Activated CD8-positive, alpha-beta memory T cell treated with anti-CD3 and anti-CD28 coated beads, Interleukin-2, amount 50 U/mL, for 24 hours (primary cell): ENCODE data around the gene INPP4A.

Source experiments
- DNase-seq: peaks from one replicate; pipeline ENCODE4 v3.0.0-alpha.2; 2020; ENCODE audit errors: extremely low read depth

The INPP4A gene

DNA sequence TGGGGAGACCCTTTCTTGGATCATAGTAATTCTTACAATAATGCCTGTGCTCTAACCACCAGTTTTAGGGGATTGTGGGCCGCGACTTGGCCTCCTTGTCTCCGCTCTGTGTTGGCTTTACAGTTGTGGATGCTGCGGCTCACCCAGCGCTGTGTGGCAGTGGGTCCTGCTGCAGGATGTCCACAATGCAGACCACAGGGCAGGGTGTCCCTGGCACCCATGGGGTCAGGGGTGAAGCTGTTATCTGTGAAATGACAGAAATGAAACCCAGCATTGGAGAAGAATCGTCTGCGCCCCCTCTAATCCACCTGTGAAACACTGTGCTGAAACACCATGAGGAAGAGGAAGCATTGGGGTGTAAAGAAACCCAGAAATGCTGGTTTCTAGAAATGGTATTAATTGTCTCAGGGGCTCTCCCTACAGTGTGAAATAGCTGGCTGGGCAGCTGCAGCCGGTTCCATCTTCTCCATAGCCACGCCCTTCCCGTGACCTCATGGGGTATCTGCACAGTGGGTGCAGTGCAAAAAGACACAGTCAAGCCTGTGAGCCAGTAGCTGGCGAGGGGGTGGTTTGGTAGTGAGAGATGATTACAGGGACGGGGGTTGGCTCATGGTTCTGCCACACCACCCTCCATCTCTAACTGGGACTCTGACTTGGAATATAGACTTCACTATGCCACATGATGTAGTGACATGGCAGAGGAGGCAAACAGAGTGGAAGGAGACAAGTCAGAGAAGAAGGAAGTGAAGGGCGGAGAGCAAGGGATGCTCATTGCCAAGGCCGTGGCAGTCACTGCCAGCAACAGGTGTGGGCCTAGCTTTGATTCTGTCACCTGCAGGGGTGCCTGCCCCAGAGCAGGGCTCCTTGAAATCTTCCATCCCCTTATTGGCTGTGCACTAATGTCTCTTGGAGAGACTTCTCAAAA, 16.2 kb downstream of the INPP4A start:
- peak; percentile 63 for DNase-seq

DNA sequence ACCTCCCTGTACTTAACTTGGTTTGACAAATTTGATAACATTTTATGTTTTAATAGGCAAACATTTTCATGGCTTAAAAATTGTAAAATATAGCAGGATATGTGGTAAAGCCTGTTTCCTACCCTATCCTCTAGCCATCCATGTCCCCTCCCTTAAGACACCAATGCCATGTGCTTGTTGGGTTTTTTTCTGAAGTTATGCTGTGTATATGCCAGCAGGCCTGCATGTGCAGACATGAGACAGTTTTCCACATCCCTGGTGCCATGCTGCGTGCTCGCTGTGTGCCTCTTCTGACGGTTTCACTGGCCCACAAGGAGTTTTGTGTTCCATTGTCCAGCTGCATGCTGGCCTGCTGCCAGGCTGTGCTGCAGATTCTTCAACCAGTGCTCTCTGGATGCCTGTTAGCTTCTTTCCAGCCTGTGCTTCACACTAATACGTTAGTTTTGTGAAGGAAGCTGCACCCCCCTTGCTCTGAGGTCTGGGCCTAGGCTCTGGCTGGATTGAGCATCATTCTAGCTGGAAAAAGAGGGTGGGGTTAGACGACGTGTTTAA, 16.9 kb downstream of the INPP4A start:
- DNase-seq = no peak

DNA sequence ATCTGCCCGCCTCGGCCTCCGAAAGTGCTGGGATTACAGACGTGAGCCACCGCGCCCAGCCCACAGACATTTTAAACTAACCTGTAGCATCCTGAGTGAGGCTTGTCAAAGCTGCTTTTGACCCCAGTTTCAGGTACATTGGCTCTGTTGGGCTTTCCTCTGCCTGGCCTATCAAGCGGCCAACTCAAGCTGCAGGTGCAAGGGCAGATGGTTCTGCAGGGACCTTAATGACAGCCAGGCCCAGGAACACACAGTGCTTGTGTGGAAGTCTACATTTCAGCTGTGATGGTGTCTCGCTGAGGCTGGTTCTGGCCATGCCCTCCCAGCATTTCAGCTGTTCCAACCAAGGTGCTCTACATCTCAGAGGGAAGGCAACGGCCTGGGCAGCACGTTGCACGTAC, 18.4 kb downstream of the INPP4A start:
- DNase-seq = no peak

DNA sequence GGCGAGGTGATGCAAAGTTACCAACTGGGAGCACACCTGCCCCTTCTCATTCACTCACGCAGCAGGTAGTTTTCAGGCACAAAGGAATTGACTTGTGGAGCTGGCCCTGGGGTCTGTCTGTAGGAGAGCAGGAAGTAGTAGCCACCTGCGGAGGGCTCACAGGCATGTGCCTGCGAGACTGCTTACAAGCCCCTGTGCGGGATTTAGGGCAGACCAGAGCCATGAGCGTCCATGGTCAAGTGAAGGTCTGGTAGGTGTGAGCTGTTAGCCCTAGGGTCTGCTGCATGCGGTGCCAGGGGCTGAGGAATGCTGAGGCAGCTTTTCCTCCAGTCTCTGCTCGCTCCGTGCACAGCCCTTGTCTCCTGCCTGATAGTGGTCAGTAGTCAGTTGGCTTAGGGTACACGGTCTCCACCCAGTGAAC, 18.9 kb downstream of the INPP4A start:
- DNase-seq = no peak

DNA sequence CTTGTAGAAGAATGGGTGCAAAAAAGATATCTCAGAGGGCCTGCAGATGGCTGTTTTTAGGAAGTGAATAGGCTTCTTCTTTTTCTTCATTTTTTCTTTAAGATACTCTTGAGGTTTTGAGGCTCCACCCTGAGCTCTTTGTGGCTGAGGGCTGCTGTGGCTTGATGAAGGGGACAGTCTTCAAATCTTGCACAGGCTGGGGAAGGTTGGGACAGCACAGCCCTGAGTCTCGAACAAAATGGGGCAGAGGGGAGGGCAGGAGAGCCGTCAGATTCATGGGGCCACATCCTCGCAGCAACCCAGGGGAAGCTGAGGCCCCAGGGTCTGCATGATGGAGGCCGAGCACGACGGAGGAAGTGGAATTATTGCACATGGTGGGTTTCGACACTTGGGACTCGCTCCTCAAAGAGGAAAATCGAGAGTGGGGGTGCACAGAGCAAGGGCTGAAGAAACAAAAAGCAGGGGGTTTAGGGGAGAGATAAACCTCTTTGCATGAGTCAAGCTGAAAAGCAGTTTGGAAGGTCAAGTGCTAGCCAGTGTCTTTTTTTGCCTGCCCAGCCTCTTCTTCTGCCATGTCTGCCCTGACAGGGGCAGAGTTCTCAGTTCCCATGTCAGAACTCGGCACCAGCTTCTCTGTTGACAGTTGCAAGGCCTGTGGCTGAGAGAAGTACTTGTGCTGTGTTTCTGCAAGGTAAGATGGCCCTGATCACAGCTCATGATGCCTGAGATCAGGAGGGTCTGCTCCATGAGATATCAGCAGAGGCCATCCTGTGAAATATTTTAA, 19.5 kb downstream of the INPP4A start:
- no peak for DNase-seq

DNA sequence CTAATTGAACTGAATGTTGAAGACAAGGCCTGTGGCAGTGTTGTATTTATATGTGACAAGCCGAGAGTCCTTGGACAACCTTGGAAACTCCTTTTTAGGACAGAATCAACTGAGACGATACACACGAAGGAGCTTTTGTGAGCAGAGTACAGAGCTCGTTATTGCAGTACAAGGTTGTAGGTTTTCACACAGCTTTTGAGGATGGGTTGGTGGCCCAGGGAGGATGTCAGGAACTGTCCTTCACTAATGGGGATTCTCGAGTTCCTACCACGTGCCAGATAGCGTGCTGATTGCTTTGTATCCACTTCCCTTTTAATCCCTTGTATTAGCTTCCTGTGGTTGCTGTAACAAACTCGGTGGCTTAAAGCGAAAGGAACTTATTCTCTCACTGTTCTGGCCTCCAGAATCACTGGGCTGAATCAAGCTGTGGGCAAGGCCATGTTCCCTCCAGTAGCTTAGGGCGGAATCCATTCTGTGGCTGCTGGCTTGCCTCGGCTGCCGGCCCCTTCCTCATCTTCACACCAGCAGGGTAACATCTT, 20.2 kb downstream of the INPP4A start:
- no peak for DNase-seq

DNA sequence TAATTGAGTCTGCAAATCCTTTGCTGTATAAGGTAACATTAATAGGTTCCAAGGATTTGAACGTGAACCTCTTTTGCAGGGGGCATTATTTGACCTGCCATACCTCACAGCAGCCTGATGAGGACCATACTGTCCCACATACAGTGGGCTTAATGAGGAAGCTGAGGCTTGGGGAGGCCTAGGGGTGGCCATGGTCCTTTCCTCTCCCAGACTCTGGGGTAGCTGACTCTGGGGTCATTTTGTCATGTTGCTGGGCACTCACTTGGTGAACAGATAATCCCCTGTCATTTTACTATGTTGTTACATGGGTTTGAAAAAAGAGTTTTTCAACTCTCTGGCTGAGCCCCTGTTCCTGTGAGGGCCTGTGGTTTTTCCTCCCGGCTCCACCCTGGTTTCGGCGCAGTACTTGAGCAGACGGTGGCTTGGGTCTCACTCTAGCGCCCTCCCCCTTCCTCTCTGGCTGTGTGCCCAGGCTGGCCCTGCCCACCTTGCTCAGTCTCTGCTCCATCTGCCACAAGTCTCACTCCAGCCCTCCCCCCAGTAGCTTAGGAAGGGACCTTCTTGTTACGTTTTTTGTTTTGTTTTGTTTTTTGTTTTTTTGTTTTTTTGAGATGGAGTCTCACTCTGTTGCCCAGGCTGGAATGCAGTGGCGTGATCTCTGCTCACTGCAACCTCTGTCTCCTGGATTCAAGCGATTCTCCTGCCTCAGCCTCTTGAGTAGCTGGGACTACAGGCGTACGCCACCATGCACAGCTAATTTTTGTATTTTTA, 21.0 kb downstream of the INPP4A start:
- DNase-seq = no peak

DNA sequence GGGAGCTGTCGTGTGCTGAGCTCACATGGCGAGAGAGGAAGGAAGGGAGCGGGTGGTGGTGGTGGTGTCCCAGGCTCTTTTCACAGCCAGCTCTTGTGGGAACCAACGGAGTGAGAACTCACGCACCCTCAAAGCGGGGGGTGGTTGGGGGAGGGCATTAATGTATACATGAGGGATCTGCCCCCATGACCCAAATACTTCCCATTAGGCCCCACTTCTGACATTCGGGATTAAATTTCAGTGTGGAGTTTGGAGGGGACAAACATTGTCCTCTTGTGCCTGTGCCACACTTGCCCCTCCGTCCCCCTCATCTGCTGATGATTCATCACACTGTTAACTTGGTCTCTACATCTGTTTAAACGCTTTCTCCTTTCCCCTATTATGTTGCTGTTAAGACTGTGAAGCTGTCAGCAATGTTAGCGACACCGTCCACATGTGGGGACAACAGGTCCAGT, 22.5 kb downstream of the INPP4A start:
- DNase-seq = no peak

DNA sequence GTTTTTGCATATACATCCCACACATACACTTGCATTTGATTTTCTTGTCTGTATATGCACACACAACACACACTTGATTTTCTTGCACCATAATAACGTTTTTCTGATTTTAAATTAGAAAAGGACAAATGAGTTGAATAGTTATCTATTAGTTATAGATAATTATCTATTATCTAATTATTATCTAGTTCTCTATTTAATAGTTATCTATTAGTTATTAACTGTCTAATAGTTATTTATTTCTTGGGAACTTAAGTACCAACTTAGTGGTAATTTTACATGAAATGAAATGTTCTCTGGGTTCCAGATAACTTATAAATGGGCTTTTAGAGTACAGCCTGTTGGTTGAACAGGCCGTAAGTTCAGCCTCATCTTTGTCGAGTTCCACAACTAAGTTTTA, 23.0 kb downstream of the INPP4A start:
- no peak for DNase-seq

DNA sequence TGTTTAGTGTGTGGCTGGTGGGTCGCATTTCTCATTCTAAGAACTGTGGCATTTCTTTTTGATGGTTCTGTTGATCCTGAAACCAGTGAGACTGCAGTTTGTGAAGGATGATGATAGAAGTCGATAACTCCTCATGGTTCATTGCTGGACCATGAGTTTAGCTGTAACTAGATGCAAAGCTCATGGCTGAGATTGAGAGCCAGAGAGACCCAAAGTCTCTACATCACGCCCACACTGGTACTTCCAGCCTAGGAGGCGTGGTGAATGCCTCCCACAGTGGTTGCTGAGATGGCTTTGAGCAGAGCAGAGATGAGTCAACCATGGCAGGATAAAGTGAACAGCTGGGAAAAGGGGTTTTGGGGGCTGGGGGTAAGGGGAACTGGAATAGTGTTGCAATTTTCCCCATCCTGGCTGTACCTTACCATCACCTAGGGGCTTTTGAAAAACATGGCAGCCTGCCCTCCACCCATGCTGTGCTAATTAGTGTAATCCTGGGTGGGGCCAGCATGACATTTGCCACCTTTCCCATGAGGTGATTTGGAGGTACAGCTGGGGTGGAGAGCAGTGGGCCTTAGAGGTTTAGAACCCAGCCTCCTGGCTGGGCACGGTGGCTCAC, 24.1 kb downstream of the INPP4A start:
- DNase-seq = no peak

DNA sequence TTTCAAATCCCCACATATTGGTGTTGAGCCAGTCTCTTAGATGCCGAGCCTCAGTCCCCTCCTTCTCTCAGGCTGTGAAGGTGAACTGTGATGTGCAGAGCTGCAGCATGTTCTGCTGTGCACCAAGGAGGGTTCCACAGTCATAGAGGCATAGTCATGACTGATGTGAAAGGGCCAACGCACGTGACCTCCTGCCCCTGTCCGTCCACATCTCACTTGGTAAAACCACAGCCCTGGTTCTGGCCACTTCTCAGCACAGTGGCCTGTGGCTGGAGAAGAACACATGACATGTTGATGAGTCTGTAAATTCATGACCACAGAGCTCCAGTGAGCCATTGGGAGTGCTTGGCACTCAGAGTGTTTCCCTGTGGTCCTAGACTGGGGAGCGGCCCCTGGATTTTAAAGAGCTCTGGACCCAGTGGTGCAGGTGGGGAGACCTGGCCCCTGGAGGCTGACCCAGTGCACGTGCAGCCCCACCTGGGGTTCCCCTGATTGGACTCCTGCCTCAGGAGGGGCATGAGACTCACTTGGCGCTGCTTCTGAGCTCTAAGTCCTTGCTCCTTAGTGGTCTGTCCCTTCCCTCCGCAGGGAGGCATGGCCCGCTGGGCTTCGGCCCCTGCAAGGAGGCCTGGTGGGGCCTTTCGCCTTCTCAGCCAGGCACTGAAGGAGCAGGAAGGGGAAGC, 25.3 kb downstream of the INPP4A start:
- no peak for DNase-seq

DNA sequence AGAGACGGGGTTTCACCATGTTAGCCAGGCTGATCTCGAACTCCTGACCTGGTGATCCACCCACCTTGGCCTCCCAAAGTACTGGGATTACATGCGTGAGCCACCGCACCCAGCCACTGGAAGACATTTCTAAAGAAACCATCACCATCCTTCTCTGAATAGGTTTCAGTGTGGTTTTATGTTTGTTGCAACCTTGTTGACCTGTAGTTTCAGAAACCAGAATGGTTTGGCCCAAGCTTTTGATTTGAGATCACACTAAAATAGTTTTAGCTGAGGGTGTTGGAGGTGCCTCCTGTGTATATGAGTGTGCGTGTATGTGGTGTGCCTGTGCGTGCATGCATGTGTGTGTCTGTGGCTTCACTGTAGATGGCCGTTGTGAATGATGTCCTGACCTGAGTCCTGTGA, 26.2 kb downstream of the INPP4A start:
- no peak for DNase-seq

DNA sequence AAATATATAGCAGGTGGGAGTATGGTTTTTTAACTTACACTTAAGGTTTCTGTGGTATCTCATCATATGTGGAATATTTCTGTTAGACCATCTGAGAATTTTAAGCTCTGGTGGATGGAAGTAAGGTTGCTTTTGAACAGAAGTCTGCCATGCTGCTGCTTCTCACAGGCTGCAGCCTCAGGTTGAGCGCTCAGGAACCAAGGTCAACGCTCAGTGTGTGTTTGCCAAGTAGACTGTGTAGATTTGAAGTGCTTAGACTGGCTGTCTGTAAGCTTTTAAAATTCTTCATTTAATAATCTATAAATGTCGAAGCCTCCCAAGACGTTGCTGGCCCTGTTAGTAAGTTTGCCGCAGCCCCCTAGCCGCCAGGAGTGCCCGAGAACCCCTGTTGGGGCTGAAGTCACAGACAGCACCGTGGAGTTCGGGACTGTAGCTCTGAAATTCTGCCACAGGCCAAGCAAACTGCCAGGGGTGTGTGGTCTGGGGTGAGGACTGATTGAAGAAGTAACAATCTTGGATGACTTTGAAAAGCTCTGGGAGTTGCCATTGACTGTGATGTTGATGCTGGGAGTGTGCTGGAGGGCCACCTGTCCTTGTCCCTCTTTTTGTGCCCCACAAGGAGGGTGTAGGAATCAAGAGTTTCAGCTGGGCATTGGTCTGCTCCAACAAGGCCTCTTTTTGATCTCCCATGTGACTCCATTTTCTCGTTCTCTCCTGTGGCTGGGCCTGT, 26.9 kb downstream of the INPP4A start:
- no peak for DNase-seq

DNA sequence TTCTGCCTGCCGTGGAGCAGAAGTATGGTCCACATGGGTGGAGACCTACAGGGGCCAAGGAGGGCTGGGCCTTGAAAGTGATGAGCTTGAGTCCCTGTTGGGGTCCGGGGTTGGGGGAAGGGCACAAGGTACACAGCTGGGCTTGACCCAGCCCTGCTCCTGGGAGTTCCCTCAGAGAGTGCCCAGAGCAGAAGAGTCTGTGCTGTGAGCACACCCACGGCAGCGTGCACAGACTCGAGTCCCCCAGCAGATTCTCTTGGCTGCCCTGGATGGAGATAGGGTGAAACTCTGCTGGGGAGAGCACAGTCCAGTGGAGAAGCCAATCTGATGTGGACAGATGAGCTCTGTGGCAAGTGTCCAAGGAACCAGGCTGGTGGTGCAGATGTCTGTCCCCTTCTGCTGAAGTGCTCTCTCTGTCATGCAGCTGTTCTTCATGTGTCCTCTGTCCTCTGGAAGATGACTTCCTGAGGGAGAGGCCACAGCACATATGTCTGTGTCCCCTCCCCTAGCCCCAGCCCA, 27.5 kb downstream of the INPP4A start:
- DNase-seq = no peak

DNA sequence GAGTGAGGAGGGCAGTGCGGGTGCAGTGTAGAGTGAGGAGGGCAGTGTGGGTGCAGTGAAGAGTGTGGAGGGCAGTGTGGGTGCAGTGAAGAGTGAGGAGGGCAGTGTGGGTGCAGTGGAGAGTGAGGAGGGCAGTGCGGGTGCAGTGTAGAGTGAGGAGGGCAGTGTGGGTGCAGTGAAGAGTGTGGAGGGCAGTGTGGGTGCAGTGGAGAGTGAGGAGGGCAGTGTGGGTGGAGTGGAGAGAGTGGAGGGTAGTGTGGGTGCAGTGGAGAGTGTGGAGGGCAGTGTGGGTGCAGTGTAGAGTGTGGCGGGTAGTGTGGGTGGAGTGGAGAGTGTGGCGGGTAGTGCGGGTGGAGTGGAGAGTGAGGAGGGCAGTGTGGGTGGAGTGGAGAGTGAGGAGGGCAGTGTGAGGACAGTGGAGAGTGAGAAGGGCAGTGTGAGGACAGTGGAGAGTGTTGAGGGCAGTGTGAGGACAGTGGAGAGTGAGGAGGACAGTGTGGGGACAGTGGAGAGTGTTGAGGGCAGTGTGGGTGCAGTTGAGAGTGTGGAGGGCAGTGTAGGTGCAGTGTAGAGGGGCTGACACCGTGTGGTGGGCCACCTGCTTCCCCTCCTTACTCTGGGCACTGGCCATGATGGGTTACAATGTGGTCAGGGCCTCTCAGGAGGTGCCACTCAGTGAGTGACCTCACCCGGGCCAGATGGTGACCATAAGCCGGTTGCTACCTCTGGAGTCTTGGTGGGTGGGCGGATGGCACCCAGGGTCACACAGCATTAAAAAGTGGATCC, 28.5 kb downstream of the INPP4A start:
- no peak for DNase-seq

DNA sequence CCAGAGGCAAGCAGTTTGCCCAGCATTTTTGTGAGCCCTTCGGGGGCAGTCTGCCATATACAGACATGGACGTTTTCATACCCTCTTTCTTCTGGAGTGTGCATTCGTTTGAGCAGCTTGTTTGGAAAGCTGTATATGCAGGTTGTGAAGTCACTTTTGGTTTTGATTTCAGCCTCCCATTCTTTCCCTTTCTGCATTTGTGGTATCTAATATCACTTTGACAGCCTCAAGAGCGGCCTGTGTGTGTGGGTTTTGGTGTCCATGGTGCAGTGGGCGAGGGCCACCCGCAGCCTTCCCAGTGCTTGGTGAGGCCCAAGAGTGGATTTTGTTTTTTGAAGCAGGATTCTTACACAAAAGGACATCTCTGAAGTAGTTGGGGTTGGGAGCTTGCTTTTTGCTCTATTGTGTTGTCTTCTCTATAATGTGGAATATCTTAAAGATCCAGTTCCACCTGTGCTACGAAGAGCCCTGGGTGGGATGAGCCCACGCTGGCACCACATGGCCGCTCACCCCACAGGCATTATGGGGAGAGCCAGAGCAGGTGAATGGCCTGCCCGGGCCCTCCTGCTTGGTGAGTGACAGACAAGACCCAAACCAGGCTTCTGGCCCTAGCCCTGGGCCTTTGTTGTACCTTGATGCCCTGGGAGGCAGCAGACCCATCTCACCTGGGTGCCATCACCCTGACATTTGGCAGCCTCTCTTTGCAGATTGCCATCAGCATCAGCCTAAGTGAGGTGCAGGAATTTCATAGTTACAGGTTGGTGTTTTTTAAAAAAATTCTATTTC, 29.5 kb downstream of the INPP4A start:
- no peak for DNase-seq

DNA sequence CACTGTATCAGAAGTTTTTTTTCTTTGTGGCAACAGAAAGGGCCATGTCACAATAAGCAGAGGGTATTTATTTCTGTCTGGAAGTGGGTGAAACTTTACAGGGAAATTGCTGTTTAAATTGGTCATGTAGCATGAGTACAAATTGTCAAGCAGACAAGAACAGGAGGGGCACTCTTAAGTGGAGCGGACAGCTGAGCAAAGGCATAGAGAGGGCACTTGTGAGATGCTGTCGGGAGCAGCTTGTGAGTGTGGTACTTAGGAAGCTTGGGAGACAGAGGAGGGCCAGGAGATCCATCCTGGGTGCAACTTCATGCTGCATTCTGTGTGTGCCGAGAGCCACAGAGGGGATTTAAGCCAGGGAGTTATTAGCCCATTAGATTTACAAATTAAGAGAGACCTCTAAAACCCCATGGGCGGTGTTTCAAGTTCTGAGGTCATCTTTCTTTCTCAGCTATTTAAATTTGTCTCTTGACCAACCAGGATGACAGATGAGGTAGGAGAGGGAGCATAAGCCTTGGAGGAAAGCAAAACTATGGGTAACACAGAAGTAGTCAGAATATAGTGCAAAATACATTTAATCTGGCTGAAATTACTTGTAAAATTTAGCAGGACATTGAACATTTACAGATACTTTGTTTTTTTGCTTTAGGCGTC, 30.4 kb downstream of the INPP4A start:
- no peak for DNase-seq
